Measurements from ENCODE around the gene FABP3. TPM values are rescaled to one million over a fixed set of nuclear protein-coding genes. Genes with fewer than 3 reads are reported as not detected.

FABP3 gene
- total and polyA plus RNA-seq, 2 of the 13 experiments (the other 11 are each of a cell fraction or from before 2014, with no cell fraction given), result 0.21 to 0.24 TPM

DNA sequence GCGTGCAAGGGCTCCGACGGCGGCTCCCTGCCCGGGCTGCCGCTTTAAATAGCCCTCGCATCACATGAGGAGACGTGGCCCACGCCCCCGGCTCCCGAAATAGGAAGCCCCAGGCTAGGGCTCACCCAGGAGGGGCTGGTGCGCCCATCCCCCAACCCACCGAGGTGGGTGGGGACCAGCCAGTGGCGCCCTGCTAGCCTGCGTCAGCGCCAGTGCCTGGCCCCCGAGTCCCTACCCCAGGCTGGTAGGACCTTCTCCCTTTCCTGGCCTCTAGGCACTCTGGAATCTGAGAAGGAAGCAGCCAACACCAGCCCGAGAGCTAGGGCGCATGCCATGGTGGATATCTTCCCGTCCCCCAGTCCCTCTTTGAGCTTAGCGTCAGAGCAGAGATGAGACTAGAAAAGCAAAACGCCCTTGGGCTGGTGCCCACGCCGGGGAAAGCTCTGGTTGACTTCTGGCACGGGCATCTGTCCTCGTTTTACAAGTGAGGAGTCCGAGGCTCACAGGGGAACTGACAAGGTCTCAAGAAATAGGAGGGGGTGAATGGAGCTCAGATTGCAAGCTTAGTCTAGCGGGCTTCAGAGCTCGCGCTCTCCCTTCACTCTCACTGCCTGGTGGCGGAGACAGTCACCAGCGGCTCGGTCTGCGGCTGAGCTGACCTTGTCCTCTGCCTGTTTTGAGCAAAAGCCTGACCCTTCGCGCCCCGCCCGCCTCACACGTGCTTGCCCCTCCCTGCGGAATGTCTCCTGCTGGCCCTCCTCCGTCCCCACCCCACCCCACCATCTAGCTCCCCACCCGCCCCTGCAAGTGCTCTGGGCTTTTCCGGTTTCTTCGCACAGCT is at the start of gene FABP3 (continued):
- TF ChIP-seq, protein P1, sequence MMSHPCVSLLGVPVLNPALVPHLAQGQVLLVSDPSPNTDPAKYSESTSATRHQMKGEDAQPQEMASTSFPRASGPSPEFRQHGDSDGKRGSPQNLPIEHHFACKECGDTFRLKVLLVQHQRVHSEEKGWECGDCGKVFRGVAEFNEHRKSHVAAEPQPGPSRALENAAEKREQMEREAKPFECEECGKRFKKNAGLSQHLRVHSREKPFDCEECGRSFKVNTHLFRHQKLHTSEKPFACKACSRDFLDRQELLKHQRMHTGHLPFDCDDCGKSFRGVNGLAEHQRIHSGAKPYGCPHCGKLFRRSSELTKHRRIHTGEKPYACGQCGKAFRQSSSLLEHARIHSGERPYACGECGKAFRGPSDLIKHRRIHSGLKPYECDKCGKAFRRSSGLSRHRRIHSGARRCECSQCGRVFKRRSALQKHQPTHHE (CRISPR knock-in tag; IDR thresholded peaks at IDR 0.05; ENCODE audit: borderline replicate concordance), result no peak
- TF ChIP-seq ZNF841 (CRISPR knock-in tag; IDR thresholded peaks at IDR 0.05; ENCODE audit: borderline replicate concordance) (no peak), SAP130 (CRISPR knock-in tag; IDR thresholded peaks at IDR 0.05; ENCODE audit: low read depth) (peak; percentile 60; the same call in 1 of the 2 replicates), ZNF570 (CRISPR knock-in tag; IDR thresholded peaks at IDR 0.05; ENCODE audit: borderline replicate concordance) (no peak), PLRG1 (conservative IDR thresholded peaks at IDR 0.05) (no peak), ZNF350 (CRISPR knock-in tag; IDR thresholded peaks at IDR 0.05; ENCODE audit: borderline replicate concordance, low read depth) (no peak), ZKSCAN8 (CRISPR knock-in tag; IDR thresholded peaks at IDR 0.05; ENCODE audit: borderline replicate concordance) (0 out of 2 replicates have a peak, but pooled peaks have one; percentile 23), ZNF883 (CRISPR knock-in tag; IDR thresholded peaks at IDR 0.05; ENCODE audit: not compliant biosample characterization) (no peak), TOE1 (CRISPR knock-in tag; IDR thresholded peaks at IDR 0.05) (no peak), MLLT10 (CRISPR knock-in tag; IDR thresholded peaks at IDR 0.05) (no peak), THAP11 (CRISPR knock-in tag; IDR thresholded peaks at IDR 0.05) (peak; percentile 30; the same call in 1 of the 2 replicates), ZC3H13 (CRISPR knock-in tag; IDR thresholded peaks at IDR 0.05) (no peak), ZNF652 (CRISPR knock-in tag; IDR thresholded peaks at IDR 0.05; ENCODE audit: borderline replicate concordance, low read depth) (no peak), NFIC (IDR thresholded peaks at IDR 0.05; ENCODE audit: low read length) (no peak), ZNF329 (CRISPR knock-in tag; IDR thresholded peaks at IDR 0.05; ENCODE audit: low read depth) (no peak), ZNF225 (CRISPR knock-in tag; IDR thresholded peaks at IDR 0.05) (no peak), HINFP (CRISPR knock-in tag; IDR thresholded peaks at IDR 0.05; ENCODE audit: low read depth) (0 out of 2 replicates have a peak, but pooled peaks have one; percentile 44), PHB2 (IDR thresholded peaks at IDR 0.05; ENCODE audit: partially characterized antibody) (no peak), KLF6 (CRISPR knock-in tag; IDR thresholded peaks at IDR 0.05) (no peak), SOX6 (IDR thresholded peaks at IDR 0.05) (no peak), SOX6 (CRISPR knock-in tag; IDR thresholded peaks at IDR 0.05) (0 out of 2 replicates have a peak, but pooled peaks have one; percentile 21), SRSF4 (IDR thresholded peaks at IDR 0.05; ENCODE audit: low read depth, low read length, poor library complexity, severe bottlenecking) (no peak), ZNF296 (CRISPR knock-in tag; conservative IDR thresholded peaks at IDR 0.05) (no peak)
- TF ChIP-seq, protein P2, sequence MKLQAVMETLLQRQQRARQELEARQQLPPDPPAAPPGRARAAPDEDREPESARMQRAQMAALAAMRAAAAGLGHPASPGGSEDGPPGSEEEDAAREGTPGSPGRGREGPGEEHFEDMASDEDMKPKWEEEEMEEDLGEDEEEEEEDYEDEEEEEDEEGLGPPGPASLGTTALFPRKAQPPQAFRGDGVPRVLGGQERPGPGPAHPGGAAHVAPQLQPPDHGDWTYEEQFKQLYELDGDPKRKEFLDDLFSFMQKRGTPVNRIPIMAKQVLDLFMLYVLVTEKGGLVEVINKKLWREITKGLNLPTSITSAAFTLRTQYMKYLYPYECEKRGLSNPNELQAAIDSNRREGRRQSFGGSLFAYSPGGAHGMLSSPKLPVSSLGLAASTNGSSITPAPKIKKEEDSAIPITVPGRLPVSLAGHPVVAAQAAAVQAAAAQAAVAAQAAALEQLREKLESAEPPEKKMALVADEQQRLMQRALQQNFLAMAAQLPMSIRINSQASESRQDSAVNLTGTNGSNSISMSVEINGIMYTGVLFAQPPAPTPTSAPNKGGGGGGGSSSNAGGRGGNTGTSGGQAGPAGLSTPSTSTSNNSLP (IDR thresholded peaks at IDR 0.05; ENCODE audit: low read depth, low read length), result no peak
- TF ChIP-seq, protein P3, sequence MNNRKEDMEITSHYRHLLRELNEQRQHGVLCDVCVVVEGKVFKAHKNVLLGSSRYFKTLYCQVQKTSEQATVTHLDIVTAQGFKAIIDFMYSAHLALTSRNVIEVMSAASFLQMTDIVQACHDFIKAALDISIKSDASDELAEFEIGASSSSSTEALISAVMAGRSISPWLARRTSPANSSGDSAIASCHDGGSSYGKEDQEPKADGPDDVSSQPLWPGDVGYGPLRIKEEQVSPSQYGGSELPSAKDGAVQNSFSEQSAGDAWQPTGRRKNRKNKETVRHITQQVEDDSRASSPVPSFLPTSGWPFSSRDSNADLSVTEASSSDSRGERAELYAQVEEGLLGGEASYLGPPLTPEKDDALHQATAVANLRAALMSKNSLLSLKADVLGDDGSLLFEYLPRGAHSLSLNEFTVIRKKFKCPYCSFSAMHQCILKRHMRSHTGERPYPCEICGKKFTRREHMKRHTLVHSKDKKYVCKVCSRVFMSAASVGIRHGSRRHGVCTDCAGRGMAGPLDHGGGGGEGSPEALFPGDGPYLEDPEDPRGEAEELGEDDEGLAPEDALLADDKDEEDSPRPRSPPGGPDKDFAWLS (CRISPR knock-in tag; IDR thresholded peaks at IDR 0.05; ENCODE audit: borderline replicate concordance), result no peak
